CD4-positive, alpha-beta T cell treated with Interleukin-15 for 4 hours (primary cell): ENCODE measurements around the gene METAP1.
"Not testable (repeated sequence)": the region's sequence is repeated elsewhere in the genome, so short reads cannot be mapped to it uniquely, and the experiment has no call there.

Source experiments
- DNase-seq: peaks from one replicate; pipeline ENCODE4 v3.0.0-alpha.2; 2020; ENCODE audit warnings: low spot score

Gene METAP1

GRCh38 chr4:98997166-98997565, 1.6 kb downstream of the METAP1 start:
- DNase-seq, result no peak

GRCh38 chr4:98998551-98998950, 3.0 kb downstream of the METAP1 start:
- no peak for DNase-seq

GRCh38 chr4:99002279-99002678, 6.8 kb downstream of the METAP1 start:
- DNase-seq, result no peak

GRCh38 chr4:99008051-99008450, 12.5 kb downstream of the METAP1 start:
- no peak for DNase-seq

GRCh38 chr4:99011910-99012309, 16.4 kb downstream of the METAP1 start:
- no peak for DNase-seq

DNA sequence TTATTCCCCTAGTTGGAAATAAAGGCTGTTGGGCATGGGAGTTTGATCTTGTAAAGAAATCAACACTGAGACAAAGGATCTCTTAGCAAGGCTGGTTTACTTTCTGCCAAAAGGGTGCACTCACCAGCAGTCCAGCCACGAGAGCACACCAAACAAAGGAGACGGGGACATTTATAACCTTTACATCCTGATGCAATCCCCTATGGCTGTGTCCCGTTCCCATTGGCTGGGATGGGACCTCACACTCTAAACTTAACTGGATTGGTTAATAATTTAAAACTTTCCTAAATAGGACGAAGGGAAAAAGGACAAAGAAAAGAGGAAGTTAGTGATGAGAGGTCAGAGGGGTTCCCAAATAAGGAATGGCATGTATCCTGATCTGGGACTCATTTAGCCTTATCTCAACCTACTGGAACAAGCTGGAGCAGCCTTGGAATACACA, 17.9 kb downstream of the METAP1 start:
- no peak for DNase-seq

GRCh38 chr4:99013884-99014523, 18.5 kb downstream of the METAP1 start:
- no peak for DNase-seq

DNA sequence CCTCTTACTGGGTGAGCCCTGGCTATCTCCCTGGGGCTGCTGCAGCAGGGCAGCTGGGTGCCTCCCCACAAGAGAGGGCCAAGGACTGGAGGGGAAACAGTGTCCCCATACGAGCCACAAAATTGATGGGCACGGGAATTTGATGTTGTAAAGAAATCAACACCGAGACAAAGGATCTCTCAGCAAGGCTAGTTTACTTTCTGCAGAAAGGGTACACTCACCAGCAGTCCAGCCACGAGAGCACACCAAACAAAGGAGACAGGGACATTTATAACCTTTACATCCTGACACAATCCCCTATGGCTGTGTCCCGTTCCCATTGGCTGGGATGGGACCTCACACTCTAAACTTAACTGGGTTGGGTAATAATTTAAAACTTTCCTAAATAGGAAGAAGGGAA, 25.9 kb downstream of the METAP1 start:
- no peak for DNase-seq

DNA sequence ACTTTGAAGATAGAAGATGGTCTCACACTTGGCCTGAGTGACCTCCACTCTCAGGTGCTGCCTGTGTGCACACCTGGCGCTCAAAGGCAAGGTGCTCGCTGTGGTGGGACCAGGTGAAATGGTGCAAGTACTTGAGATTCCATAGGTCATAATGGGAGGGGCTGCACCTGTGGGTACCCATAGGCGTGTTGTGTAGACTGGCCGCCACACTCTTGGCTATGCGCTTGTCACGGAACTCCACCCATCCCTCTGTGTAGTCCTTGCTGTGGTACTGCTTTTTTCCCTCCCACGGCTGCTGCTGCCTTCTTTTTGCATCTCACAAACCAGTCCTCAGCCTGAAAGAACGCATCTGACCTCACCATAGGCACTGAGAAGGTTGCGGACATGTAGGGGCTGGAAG, 27.0 kb downstream of the METAP1 start:
- no peak for DNase-seq

- DNase-seq, result not testable (repeated sequence)
These were observed 28.3 kb downstream of the METAP1 start for GRCh38 chr4:99023800-99024251.

- DNase-seq, result no peak
These were observed 29.2 kb downstream of the METAP1 start for GRCh38 chr4:99024481-99025275.

DNA sequence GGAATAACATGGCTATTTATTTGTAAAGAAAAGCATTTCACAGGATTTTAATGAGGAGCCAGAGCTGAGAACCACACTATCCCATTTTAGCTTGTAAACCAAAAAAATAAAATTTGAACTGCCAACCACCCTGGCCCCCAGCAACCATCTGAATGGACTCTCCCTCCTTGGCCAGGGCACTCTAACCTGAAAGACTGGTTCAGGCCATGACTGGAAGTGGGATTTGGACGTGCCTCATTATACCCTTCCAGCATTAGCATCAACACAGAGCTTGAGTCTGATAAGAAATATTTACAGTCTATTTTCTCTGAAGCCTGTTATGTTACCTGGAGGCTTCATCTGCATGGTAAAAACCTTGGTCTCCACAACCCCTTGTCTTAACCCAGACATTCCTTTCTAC, 30.0 kb downstream of the METAP1 start:
- no peak for DNase-seq

- no peak for DNase-seq
These were observed 31.8 kb downstream of the METAP1 start for GRCh38 chr4:99027304-99027703.

DNA sequence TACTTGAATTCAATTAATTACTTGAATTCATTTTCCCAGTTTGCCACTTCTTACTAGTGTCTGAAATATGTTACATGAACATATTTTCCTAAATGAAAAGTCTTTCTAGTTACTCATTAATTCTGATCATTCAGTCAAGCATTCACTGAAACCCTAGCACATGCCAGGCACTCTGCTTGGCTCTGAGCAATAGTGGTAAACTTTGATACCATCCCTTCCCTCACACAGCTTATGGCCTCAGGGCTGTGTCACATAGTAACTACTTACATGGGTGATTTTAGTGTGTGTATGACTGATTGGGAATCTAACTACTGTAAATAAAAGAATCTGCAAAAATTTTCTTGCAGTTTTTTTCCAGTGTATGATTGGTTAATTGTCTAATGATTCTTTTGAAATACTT, 32.7 kb downstream of the METAP1 start:
- no peak for DNase-seq

- no peak for DNase-seq
These were observed 33.7 kb downstream of the METAP1 start for GRCh38 chr4:99029018-99029735.

DNA sequence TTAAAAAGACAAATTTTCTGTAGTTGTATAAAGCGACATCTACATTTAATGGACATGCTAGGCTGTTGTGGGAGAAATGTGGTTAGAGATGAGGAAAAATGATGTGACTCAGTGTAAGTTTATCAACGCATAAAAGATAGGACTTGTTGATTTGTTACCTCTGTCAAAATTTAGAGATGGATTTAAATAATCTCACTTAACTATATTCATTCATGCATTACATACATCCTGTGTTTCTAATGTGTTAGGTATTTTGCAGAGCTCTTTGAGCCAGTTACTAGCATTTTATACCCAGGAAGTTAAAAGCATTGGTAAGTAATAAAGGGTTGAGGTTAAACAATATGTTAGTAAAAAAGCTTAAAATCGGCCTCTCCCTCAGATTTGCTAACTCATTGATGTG, 34.3 kb downstream of the METAP1 start:
- no peak for DNase-seq

- DNase-seq, result no peak
These were observed 38.4 kb downstream of the METAP1 start for GRCh38 chr4:99033956-99034355.

DNA sequence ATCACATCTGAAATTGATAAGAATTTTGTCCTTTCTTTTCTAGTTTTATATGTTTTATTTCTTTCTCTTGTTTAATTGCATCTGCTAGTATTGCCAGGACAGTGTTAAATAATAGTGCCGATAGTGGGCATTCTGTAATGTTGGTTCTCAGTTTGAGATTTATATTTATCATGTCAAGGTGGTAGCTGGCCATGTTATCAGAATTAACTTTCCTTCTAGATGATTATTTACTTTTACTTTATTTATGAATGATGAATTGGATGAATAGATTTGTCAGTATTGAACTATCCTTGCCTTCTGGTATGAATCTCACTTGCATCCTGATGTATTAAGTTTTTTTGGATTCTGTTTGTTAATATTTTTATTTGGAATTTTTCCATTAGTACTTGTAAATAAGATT, 42.7 kb downstream of the METAP1 start:
- DNase-seq, result no peak

DNA sequence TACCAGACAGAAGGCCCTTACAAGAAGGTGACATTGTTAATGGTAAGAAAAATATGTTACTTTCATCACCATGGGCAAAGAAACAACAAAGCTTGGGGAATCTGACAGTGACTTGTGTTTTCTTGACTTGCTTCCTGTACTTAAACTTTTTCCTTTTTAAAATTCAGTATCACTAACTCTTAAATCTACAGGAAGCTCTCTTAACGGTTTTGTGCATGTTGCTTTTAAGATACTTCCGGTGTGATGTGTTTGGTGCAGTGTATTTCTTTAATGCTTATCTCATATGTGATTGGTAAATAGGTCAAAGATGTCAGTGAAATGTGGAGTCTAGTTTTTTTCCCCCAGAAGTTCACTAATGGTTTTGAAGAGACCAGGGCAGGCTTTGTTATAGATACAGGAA, 47.8 kb downstream of the METAP1 start:
- DNase-seq, result peak; percentile 41

DNA sequence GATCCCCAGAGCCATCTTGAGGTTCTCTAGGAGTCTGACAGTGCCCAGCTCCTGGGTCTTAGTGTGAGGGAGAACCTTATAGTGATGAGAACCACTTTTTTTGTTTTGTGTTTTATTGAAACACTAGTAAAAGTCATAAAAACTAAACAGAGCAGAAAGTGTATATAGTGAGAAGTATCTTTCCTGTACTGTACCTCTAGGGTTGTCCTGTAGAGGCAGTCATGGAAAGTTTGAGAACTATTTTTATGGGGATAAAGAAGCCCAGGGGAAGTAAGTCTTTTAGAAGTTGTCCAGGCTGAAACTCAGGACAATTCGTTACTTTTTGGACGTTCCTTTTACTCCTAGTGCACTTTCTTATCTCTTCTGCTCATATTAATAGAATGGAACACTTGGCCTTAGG, 52.2 kb downstream of the METAP1 start:
- DNase-seq, result no peak

DNA sequence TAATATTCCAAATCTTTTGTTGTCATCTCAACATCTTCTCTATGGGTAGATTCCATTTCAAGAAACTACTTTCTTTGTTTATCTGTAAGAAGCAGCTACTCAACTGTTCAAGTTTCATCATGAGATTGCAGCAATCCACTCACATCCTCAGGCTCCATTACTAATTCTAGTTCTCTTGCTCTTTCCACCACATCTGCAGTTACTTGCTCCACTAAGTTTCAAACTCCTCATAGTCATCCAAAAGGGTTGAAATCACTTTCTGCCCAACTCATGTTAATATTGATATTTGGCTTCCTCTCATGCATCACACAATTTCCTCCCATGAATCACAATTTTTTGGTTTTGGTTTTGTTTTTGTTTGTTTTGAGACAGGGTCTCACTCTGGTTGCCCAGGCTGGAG, 57.4 kb downstream of the METAP1 start:
- DNase-seq, result no peak

- DNase-seq, result no peak
These were observed 59.0 kb downstream of the METAP1 start for GRCh38 chr4:99054428-99054994.

- DNase-seq, result no peak
These were observed 62.7 kb downstream of the METAP1 start for GRCh38 chr4:99058228-99058627.
